Kidney (tissue), 14 donors: Measurements from ENCODE around the gene PELI3. TPM values are rescaled to one million over a fixed set of nuclear protein-coding genes. Genes with fewer than 3 reads are reported as not detected.

ENCODE experiments used
- DNase-seq, 5 donors: peaks; one replicate each; pipeline ENCODE4 v3.0.0-alpha.2; 2013 to 2020
- FAIRE-seq: peaks from 2 replicates; lab custom pipeline; 2012; peaks lifted over from hg19 to GRCh38; lab: Jason Lieb, UNC
- H3K27ac ChIP-seq, 2 donors: one replicate each; pipeline ENCODE4 v1.7.0; 2013; ENCODE audit warnings: low read depth in 2 of 2, low read length in 2 of 2, inconsistent platforms in 1 of 2
- H3K27me3 ChIP-seq: one replicate; pipeline ENCODE4 v1.7.1; 2013; ENCODE audit warnings: low read length, inconsistent platforms; ENCODE audit not compliant: control insufficient read depth, insufficient read depth
- H3K36me3 ChIP-seq, 3 donors: one replicate each; pipeline versions ENCODE4 v1.7.0 to v1.7.1; 2013; ENCODE audit warnings: low read length in 3 of 3, control low read depth in 1 of 3, inconsistent platforms in 1 of 3; ENCODE audit not compliant: insufficient read depth in 3 of 3, control insufficient read depth in 2 of 3
- H3K4me1 ChIP-seq, 3 donors: one replicate each; pipeline versions ENCODE4 v1.7.0 to v1.7.1; 2013; ENCODE audit warnings: low read length in 3 of 3, inconsistent platforms in 1 of 3, low read depth in 1 of 3; ENCODE audit not compliant: control insufficient read depth in 2 of 3, insufficient read depth in 2 of 3
- H3K4me3 ChIP-seq, 3 donors: one replicate each; pipeline versions ENCODE4 v1.7.0 to v1.8.1; 2013; ENCODE audit warnings: low read length in 3 of 3, control low read depth in 1 of 3, inconsistent platforms in 1 of 3
- H3K9ac ChIP-seq, 3 donors: one replicate each; pipeline versions ENCODE4 v1.7.0 to v1.7.1; 2013; ENCODE audit warnings: low read length in 3 of 3, control low read depth in 1 of 3, inconsistent platforms in 1 of 3
- H3K9me3 ChIP-seq, 3 donors: one replicate each; pipeline versions ENCODE4 v1.7.0 to v1.7.1; 2013; ENCODE audit warnings: low read length in 3 of 3, control low read depth in 1 of 3, inconsistent platforms in 1 of 3; ENCODE audit not compliant: control insufficient read depth in 2 of 3, insufficient read depth in 1 of 3
- CTCF ChIP-seq: IDR thresholded peaks from 3 replicates; pipeline ENCODE4 v1.5.1; 2012; ENCODE audit warnings: mild to moderate bottlenecking, moderate library complexity, borderline replicate concordance; ENCODE audit not compliant: insufficient read depth; ENCODE audit errors: extremely low read depth
- intact Hi-C: fragments of 100-400 bp; cut with DNase I; formaldehyde crosslinking; loops from one replicate; pipeline ENCODE4 v1.11.1; 2022
- polyA plus RNA-seq: library from polyadenylated mRNA; stranded (reverse); fragments of 350-450 nt; fragmentation: Illumina TruSeq; extraction: RNeasy Lipid Tissue Mini Kit (QIAGEN cat#74804); gene quantifications from one replicate; pipeline ENCODE4 v1.2.3, GENCODE V29; 2014; ENCODE audit warnings: low read depth, low replicate concordance; ENCODE audit not compliant: insufficient read depth
- total RNA-seq: library from RNA; stranded (reverse); fragmentation: NEBNext Ultra II Directional; extraction: Animal tissue kit (Norgen Biotek cat#: 25700); gene quantifications from one replicate; pipeline ENCODE4 v1.2.1, GENCODE V29; 2021
- donor health status: control.
- donor health status: control.
- donor health status: control.
- donor health status: control.
- donor health status: control.
- donor health status: DM: yes; HTN: yes; CAD: no.
- donor health status: Normal renal cell carcinoma (clear cell type).

The PELI3 gene
- total and polyA plus RNA-seq, 2 donors from 2014 or later: 8.1 to 9.1 TPM

- no peak for TF ChIP-seq CTCF
- peaks cover 0 to 8% (median 6%) of the 10 kb centered on the region in 3 donors for H3K4me1 ChIP-seq
- intact Hi-C loops: no loop called here
- DNase-seq (peak; percentile 33 to 75 (median 58)), FAIRE-seq (no peak)
- H3K27ac ChIP-seq: no peak overlapping the region
- peak overlapping the region in 1 of 3 donors; percentile 44 for H3K9ac ChIP-seq
- peaks cover 0 to 2% (median 0%) of the 10 kb centered on the region in 3 donors for H3K36me3 ChIP-seq
- H3K27me3 ChIP-seq: no peaks in the 10 kb centered on the region
- H3K4me3 ChIP-seq: peak overlapping the region in 2 of 3 donors; percentile 61 to 72
- H3K9me3 ChIP-seq: peaks cover 0 to under 1% (median 0%) of the 10 kb centered on the region in 3 donors
These were observed 1.1 kb downstream of the PELI3 start for GRCh38 chr11:66467756-66468155.

- Histone ChIP-seq H3K27me3 (no peaks in the 10 kb centered on the region), H3K4me3 (no peak overlapping the region), H3K27ac (no peak overlapping the region), H3K4me1 (peaks cover 0 to 8% (median 6%) of the 10 kb centered on the region in 3 donors), H3K36me3 (peaks cover 0 to 2% (median 0%) of the 10 kb centered on the region in 3 donors), H3K9me3 (no peaks in the 10 kb centered on the region), H3K9ac (no peak overlapping the region)
- DNase-seq (no peak), FAIRE-seq (no peak)
- intact Hi-C loops: no loop called here
- TF ChIP-seq CTCF: no peak
These were observed 2.0 kb downstream of the PELI3 start for GRCh38 chr11:66468691-66469090.

GRCh38 chr11:66469441-66469840 is 2.7 kb downstream of the PELI3 start:
- intact Hi-C loops: no loop called here
- H3K9ac ChIP-seq: no peak overlapping the region
- TF ChIP-seq CTCF: no peak

GRCh38 chr11:66470015-66470414 is 3.3 kb downstream of the PELI3 start:
- no peaks in the 10 kb centered on the region for H3K27me3 ChIP-seq
- no peak for FAIRE-seq
- intact Hi-C loops: no loop called here
- no peaks in the 10 kb centered on the region for H3K9me3 ChIP-seq
- peaks cover 0 to 8% (median 6%) of the 10 kb centered on the region in 3 donors for H3K4me1 ChIP-seq
- no peak overlapping the region for H3K27ac ChIP-seq
- H3K4me3 ChIP-seq: no peak overlapping the region
- peaks cover 0 to 6% (median 5%) of the 10 kb centered on the region in 3 donors for H3K36me3 ChIP-seq
- no peak for TF ChIP-seq CTCF
- no peak overlapping the region for H3K9ac ChIP-seq
- no peak for DNase-seq

More at GRCh38 chr11:66469441-66469840, 2.7 kb downstream of the PELI3 start:
- Histone ChIP-seq H3K9me3 (no peaks in the 10 kb centered on the region), H3K4me1 (peaks cover 0 to 8% (median 6%) of the 10 kb centered on the region in 3 donors), H3K27me3 (no peaks in the 10 kb centered on the region), H3K27ac (no peak overlapping the region), H3K4me3 (no peak overlapping the region), H3K36me3 (peaks cover 0 to 6% (median 5%) of the 10 kb centered on the region in 3 donors)
- FAIRE-seq (no peak), DNase-seq (peak in 1 of 5 donors; percentile 72)
